WERI-Rb-1 (cell line): ENCODE measurements around the gene ERFE.

Source experiments
- DNase-seq: peaks from one replicate; pipeline ENCODE4 v3.0.0-alpha.2; 2020
- H3K27ac ChIP-seq: fragments of 250-450 bp; sonication (Bioruptor Pico); 2 replicates; pipeline ENCODE4 v1.5.1; 2020; ENCODE audit warnings: mild to moderate bottlenecking, moderate library complexity
- H3K27me3 ChIP-seq: fragments of 250-450 bp; sonication (Bioruptor Pico); 2 replicates; pipeline ENCODE4 v1.5.1; 2021; ENCODE audit warnings: mild to moderate bottlenecking, low read depth, moderate library complexity; ENCODE audit not compliant: insufficient read depth, severe bottlenecking
- H3K36me3 ChIP-seq: fragments of 250-450 bp; sonication (Bioruptor Pico); 2 replicates; pipeline ENCODE4 v1.5.1; 2020; ENCODE audit warnings: mild to moderate bottlenecking, moderate library complexity
- H3K4me3 ChIP-seq: 2 replicates; pipeline ENCODE4 v1.5.1; 2011; ENCODE audit warnings: low read depth, mild to moderate bottlenecking, control low read depth, low read length
- H3K9me3 ChIP-seq: fragments of 250-450 bp; sonication (Bioruptor Pico); 2 replicates; pipeline ENCODE4 v1.5.1; 2021; ENCODE audit warnings: mild to moderate bottlenecking, moderate library complexity; ENCODE audit not compliant: severe bottlenecking
- TF ChIP-seq, protein P1 (sequence below): IDR thresholded peaks from 2 replicates; pipeline ENCODE4 v1.5.1; 2011; ENCODE audit warnings: low read depth, mild to moderate bottlenecking, control low read depth, inconsistent platforms, low read length

ERFE gene

DNA sequence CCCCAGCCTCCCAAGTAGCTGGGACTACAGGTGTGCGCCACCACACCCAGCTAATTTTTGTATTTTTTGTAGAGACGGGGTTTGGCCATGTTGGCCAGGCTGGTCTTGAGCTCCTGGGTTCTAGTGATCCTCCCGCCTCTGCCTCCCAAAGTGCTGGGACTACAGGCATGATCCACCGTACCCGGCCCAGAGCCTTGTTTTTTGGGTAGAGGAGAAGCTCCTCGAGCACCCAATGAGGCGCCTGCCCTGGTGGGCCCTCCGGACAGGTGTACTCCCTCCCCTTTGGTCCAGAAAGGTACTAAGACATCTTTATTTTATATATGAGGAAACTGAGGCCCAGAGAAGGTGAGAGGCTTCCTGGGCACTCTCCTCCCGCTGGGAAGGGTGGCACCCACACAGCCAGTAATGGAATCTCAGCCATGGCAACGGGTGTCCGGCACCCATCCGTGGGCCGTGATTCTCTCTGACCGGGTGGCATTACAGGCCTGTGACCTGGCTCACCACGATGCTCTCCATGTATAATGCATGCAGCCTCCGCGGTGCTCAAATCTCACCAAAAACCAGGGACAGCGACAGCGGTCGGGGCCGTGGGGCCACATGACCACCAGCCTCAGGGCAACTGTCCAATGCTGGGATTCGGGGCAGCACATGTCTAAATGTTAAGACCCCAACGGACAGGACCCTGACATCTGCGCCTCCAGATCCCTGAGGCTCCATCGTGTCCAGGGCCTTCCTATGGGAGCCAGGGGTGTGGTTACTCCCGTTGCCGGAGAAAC is 37.1 kb upstream of the ERFE start:
- Histone ChIP-seq H3K36me3 (no peaks in the 10 kb centered on the region), H3K9me3 (peaks cover 2% of the 10 kb centered on the region), H3K27ac (no peak overlapping the region), H3K4me3 (no peak overlapping the region), H3K27me3 (no peaks in the 10 kb centered on the region)
- DNase-seq = no peak
- TF ChIP-seq, protein P1, sequence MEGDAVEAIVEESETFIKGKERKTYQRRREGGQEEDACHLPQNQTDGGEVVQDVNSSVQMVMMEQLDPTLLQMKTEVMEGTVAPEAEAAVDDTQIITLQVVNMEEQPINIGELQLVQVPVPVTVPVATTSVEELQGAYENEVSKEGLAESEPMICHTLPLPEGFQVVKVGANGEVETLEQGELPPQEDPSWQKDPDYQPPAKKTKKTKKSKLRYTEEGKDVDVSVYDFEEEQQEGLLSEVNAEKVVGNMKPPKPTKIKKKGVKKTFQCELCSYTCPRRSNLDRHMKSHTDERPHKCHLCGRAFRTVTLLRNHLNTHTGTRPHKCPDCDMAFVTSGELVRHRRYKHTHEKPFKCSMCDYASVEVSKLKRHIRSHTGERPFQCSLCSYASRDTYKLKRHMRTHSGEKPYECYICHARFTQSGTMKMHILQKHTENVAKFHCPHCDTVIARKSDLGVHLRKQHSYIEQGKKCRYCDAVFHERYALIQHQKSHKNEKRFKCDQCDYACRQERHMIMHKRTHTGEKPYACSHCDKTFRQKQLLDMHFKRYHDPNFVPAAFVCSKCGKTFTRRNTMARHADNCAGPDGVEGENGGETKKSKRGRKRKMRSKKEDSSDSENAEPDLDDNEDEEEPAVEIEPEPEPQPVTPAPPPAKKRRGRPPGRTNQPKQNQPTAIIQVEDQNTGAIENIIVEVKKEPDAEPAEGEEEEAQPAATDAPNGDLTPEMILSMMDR = no peak

DNA sequence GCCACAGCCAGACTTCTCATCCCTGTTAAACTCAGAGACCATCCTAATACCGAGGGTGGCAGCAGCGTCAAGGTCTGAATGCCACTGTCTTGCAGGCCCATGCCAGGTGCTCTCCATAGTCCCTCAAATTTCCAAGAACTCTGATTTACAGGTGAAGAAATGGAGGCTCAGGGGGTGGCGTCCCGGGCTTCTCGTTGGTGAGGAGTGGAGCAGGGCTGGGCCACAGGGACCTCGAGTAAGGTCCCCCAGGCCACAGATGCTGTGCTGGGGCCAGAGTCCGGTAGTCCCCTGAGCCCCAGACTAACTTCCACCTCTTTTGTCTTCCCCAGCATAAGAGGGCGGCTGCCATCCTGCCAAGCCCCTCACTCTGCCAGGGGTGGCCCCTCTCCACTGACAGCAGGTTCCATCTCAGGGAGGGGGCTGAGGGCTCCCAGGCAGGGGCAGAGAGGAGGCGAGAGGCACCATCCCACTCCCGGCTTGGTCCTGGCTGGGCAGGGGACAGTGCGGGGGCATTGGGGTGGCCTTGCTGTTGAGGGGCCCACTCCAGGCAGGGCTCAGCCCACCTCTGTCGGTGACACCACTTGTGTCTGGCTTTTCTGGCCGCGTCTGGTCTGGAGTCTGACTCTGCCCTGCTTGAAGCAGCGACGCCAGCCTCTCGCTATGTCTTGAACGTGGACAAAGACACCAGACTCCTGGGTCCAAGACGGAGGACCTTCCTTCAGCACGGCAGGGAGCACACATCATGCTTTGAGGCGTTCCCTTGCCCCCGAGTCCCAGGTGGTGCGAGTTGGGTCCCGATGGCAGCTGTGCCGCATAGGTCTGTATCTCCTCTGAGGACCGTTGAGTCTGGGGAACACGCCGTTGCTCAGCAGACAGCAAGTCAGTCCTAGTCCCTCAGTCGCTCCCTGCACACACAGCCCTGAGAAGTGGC is 36.2 kb upstream of the ERFE start:
- DNase-seq = no peak
- Histone ChIP-seq H3K27ac (no peak overlapping the region), H3K36me3 (no peaks in the 10 kb centered on the region), H3K4me3 (no peak overlapping the region), H3K9me3 (peaks cover 2% of the 10 kb centered on the region), H3K27me3 (no peaks in the 10 kb centered on the region)
- TF ChIP-seq, protein P1 = no peak

GRCh38 chr2:238123218-238123971 is 35.4 kb upstream of the ERFE start:
- H3K27ac ChIP-seq = no peak overlapping the region
- peaks cover 2% of the 10 kb centered on the region for H3K9me3 ChIP-seq
- no peak overlapping the region for H3K4me3 ChIP-seq
- TF ChIP-seq, protein P1 = no peak
- H3K27me3 ChIP-seq = no peaks in the 10 kb centered on the region
- no peaks in the 10 kb centered on the region for H3K36me3 ChIP-seq
- DNase-seq = no peak

- Histone ChIP-seq H3K4me3 (no peak overlapping the region), H3K9me3 (peaks cover 2% of the 10 kb centered on the region), H3K27ac (no peak overlapping the region), H3K36me3 (no peaks in the 10 kb centered on the region), H3K27me3 (no peaks in the 10 kb centered on the region)
- TF ChIP-seq, protein P1 = no peak
- no peak for DNase-seq
Measured at GRCh38 chr2:238123991-238124470, 34.7 kb upstream of the ERFE start.

- DNase-seq = no peak
- H3K4me3 ChIP-seq = no peak overlapping the region
- TF ChIP-seq, protein P1 = no peak
- H3K36me3 ChIP-seq = no peaks in the 10 kb centered on the region
- H3K9me3 ChIP-seq = peaks cover 2% of the 10 kb centered on the region
- H3K27me3 ChIP-seq = no peaks in the 10 kb centered on the region
- no peak overlapping the region for H3K27ac ChIP-seq
Measured at GRCh38 chr2:238124488-238125126, 34.2 kb upstream of the ERFE start.
